Measurements from ENCODE around the gene PZP.

- TF ChIP-seq, protein P1, sequence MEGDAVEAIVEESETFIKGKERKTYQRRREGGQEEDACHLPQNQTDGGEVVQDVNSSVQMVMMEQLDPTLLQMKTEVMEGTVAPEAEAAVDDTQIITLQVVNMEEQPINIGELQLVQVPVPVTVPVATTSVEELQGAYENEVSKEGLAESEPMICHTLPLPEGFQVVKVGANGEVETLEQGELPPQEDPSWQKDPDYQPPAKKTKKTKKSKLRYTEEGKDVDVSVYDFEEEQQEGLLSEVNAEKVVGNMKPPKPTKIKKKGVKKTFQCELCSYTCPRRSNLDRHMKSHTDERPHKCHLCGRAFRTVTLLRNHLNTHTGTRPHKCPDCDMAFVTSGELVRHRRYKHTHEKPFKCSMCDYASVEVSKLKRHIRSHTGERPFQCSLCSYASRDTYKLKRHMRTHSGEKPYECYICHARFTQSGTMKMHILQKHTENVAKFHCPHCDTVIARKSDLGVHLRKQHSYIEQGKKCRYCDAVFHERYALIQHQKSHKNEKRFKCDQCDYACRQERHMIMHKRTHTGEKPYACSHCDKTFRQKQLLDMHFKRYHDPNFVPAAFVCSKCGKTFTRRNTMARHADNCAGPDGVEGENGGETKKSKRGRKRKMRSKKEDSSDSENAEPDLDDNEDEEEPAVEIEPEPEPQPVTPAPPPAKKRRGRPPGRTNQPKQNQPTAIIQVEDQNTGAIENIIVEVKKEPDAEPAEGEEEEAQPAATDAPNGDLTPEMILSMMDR (IDR thresholded peaks at IDR 0.05; ENCODE audit: insufficient read depth, low read depth, low read length): no peak
- no peak for TF ChIP-seq EZH2 (IDR thresholded peaks at IDR 0.05; ENCODE audit: insufficient read depth, low read length)
Observed at GRCh38 chr12:9214534-9214933, 6.3 kb upstream of the PZP start.

All from astrocyte (in vitro differentiated cells and primary cell).